Keratinocyte (primary cell): ENCODE measurements around the gene TACR1. TPM values are rescaled to one million over a fixed set of nuclear protein-coding genes. Genes with fewer than 3 reads are reported as not detected.

Source experiments
- DNase-seq: peaks from one replicate; pipeline ENCODE4 v3.0.0-alpha.2; 2011; ENCODE audit warnings: low read depth, missing footprints, low spot score
- FAIRE-seq: peaks from 2 replicates; lab custom pipeline; 2011; peaks lifted over from hg19 to GRCh38; lab: Jason Lieb, UNC
- H2AFZ ChIP-seq: 2 replicates; pipeline ENCODE4 v1.6.0; 2012; ENCODE audit warnings: low read length, control low read depth, inconsistent platforms; ENCODE audit not compliant: control insufficient read depth
- H3K27ac ChIP-seq: 2 replicates; pipeline ENCODE4 v1.5.1; 2011; ENCODE audit warnings: low read length; ENCODE audit not compliant: control insufficient read depth, insufficient read depth
- H3K27me3 ChIP-seq: 3 replicates; pipeline ENCODE4 v1.6.0; 2011; ENCODE audit warnings: low read length; ENCODE audit not compliant: control insufficient read depth, insufficient read depth; ENCODE audit errors: extremely low read depth
- H3K36me3 ChIP-seq, 2 experiments: 2 replicates in 1 of 2; 3 replicates in 1 of 2; pipeline ENCODE4 v1.5.1; 2011; ENCODE audit warnings: low read length in 2 of 2, mild to moderate bottlenecking in 1 of 2; ENCODE audit not compliant: control insufficient read depth in 2 of 2, insufficient read depth in 2 of 2; ENCODE audit errors: extremely low read depth in 1 of 2
- H3K4me1 ChIP-seq: 3 replicates; pipeline ENCODE4 v1.5.1; 2011; ENCODE audit warnings: low read length; ENCODE audit not compliant: control insufficient read depth, insufficient read depth; ENCODE audit errors: extremely low read depth
- H3K4me2 ChIP-seq: 3 replicates; pipeline ENCODE4 v1.6.0; 2011; ENCODE audit warnings: low read depth, low read length; ENCODE audit not compliant: control insufficient read depth, insufficient read depth; ENCODE audit errors: extremely low read depth
- H3K4me3 ChIP-seq, 3 experiments: fragments of 200-600 bp in 1 of 3; sonication (generic) in 1 of 3; 2 replicates in 2 of 3; 3 replicates in 1 of 3; pipeline ENCODE4 v1.5.1; 2011 to 2016; ENCODE audit warnings: low read length in 3 of 3, mild to moderate bottlenecking in 3 of 3, control low read depth in 2 of 3, inconsistent platforms in 1 of 3, low read depth in 1 of 3, mixed read lengths in 1 of 3, mixed run types in 1 of 3, moderate library complexity in 1 of 3; ENCODE audit not compliant: control insufficient read depth in 2 of 3, insufficient read depth in 2 of 3; ENCODE audit errors: extremely low read depth in 1 of 3
- H3K79me2 ChIP-seq: 2 replicates; pipeline ENCODE4 v1.6.0; 2012; ENCODE audit warnings: low read length; ENCODE audit not compliant: control insufficient read depth, insufficient read depth
- H3K9ac ChIP-seq: 3 replicates; pipeline ENCODE4 v1.6.0; 2011; ENCODE audit warnings: low read length; ENCODE audit not compliant: control insufficient read depth, insufficient read depth; ENCODE audit errors: extremely low read depth
- H3K9me1 ChIP-seq: 3 replicates; pipeline ENCODE4 v1.6.0; 2011; ENCODE audit warnings: low read length; ENCODE audit not compliant: control insufficient read depth, insufficient read depth; ENCODE audit errors: extremely low read depth
- H3K9me3 ChIP-seq: 2 replicates; pipeline ENCODE4 v1.5.1; 2012; ENCODE audit warnings: low read depth, low read length; ENCODE audit not compliant: control insufficient read depth
- H4K20me1 ChIP-seq: 3 replicates; pipeline ENCODE4 v1.6.0; 2011; ENCODE audit warnings: low read length; ENCODE audit not compliant: control insufficient read depth, insufficient read depth; ENCODE audit errors: extremely low read depth
- EZH2 ChIP-seq: IDR thresholded peaks from one replicate; pipeline ENCODE4 v1.6.1; 2012; ENCODE audit warnings: inconsistent platforms, mild to moderate bottlenecking, low read length, moderate library complexity
- dilution Hi-C: fragments of 300-500 bp; cut with MboI; formaldehyde crosslinking; loops from one replicate; pipeline ENCODE4 v1.7.0; 2020; ENCODE audit warnings: low sequenced_read_pairs; ENCODE audit not compliant: extremely low pct_ligation_motif_present
- polyA plus RNA-seq, 5 experiments: library from polyadenylated mRNA; depleted of rRNA in 3 of 5; stranded (reverse) in 3 of 5; stranded (forward) in 1 of 5; unstranded in 1 of 5; fragments of >200 nt; gene quantifications; 1 replicate in 1 of 5; 2 replicates in 3 of 5; 3 replicates in 1 of 5; pipeline versions ENCODE4 v1.2.1 to v1.2.3, GENCODE V29; 2011 to 2012; ENCODE audit warnings: missing spikeins in 2 of 5, low read depth in 1 of 5, low replicate concordance in 1 of 5
- TF ChIP-seq, protein P1 (sequence below), 3 experiments: IDR thresholded peaks in 1 of 3; conservative IDR thresholded peaks in 1 of 3; optimal IDR thresholded peaks in 1 of 3; 2 replicates in 2 of 3; 3 replicates in 1 of 3; pipeline versions ENCODE3 to v1.5.1; 2011; ENCODE audit warnings: low read length in 3 of 3, mild to moderate bottlenecking in 3 of 3, moderate library complexity in 2 of 3, control low read depth in 1 of 3, inconsistent platforms in 1 of 3; ENCODE audit not compliant: insufficient read depth in 2 of 3; ENCODE audit errors: extremely low read depth in 1 of 3

Gene TACR1
- polyA plus RNA-seq, 1 donor (not counting 4 experiments of a cell fraction or from before 2014, with no cell fraction given) = not detected

DNA sequence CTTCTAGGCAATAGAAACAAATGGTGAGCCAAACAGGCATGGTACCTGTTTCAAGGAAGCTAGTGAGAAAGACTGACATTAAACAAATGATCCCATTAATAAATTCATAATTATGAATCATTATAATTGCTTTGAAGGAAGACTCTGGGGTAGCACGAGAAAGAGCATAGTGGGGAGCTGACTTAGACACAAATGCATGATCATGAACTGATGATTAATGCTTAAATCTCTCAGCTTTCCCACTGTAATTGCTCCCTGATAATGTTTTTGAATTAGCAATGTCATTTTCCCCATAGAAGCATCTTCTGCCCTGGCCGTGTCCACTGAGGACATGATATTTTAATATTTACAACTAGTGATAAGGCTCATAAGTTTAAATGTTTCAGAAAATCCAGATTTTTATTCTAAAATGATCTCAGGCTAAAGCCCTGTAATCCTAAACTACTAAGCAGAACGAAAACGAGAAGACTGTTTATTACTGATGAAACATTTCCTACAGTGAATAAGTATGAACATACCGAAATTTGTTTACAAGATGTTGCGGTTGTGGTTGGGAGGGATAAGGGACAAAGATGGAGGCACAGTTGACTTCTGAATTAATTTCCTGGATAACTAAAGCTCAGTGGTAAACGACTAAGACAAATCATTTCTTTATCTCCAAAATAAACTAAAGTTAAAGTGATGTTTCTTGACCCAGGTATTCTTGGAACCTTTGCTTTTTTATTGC lies 47.3 kb upstream of the TACR1 start:
- dilution Hi-C loops = loop anchor here (25.0 kb wide), 1 partner anchor 166 kb away; no protein-coding TSS in a partner anchor
- no peak for DNase-seq
- Histone ChIP-seq H3K4me3 (no peak overlapping the region), H3K79me2 (no peaks in the 10 kb centered on the region), H3K27me3 (no peaks in the 10 kb centered on the region), H3K4me2 (no peak overlapping the region), H3K27ac (no peak overlapping the region), H3K9me1 (no peaks in the 10 kb centered on the region), H3K9ac (no peak overlapping the region), H4K20me1 (no peaks in the 10 kb centered on the region), H3K9me3 (no peaks in the 10 kb centered on the region), H2AFZ (no peak overlapping the region), H3K36me3 (no peaks in the 10 kb centered on the region), H3K4me1 (no peaks in the 10 kb centered on the region)
- no peak for FAIRE-seq
- TF ChIP-seq EZH2 = no peak
- TF ChIP-seq, protein P1, sequence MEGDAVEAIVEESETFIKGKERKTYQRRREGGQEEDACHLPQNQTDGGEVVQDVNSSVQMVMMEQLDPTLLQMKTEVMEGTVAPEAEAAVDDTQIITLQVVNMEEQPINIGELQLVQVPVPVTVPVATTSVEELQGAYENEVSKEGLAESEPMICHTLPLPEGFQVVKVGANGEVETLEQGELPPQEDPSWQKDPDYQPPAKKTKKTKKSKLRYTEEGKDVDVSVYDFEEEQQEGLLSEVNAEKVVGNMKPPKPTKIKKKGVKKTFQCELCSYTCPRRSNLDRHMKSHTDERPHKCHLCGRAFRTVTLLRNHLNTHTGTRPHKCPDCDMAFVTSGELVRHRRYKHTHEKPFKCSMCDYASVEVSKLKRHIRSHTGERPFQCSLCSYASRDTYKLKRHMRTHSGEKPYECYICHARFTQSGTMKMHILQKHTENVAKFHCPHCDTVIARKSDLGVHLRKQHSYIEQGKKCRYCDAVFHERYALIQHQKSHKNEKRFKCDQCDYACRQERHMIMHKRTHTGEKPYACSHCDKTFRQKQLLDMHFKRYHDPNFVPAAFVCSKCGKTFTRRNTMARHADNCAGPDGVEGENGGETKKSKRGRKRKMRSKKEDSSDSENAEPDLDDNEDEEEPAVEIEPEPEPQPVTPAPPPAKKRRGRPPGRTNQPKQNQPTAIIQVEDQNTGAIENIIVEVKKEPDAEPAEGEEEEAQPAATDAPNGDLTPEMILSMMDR (optimal IDR thresholded peaks at IDR 0.05 in 1 of 3, IDR thresholded peaks at IDR 0.05 in 1 of 3, conservative IDR thresholded peaks at IDR 0.05 in 1 of 3; ENCODE audit: extremely low read depth in 1 of 3, insufficient read depth in 2 of 3, low read length in 3 of 3) = no peak

DNA sequence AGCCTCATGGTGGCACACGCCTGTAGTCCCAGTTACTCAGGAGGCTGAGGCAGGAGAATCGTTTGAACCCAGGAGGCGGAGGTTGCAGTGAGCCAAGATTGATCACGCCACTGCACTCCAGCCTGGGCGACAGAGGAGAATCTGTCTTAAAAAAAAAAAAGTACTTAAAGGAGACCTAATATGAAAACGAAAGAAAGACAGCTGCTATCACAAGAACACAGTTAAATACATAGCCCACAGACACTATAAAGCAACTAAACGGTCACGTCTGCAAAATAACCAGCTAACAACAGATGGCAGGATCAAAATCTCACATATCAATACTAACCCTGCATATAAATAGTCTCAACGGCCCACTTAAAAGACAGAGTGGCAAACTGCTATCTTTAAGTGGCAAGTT lies 43.9 kb upstream of the TACR1 start:
- Histone ChIP-seq H3K27ac (no peak overlapping the region), H2AFZ (no peak overlapping the region), H3K9me1 (no peaks in the 10 kb centered on the region), H4K20me1 (no peaks in the 10 kb centered on the region), H3K4me2 (no peak overlapping the region), H3K79me2 (no peaks in the 10 kb centered on the region), H3K36me3 (no peaks in the 10 kb centered on the region), H3K9me3 (no peaks in the 10 kb centered on the region), H3K9ac (no peak overlapping the region), H3K4me1 (peaks cover 9% of the 10 kb centered on the region), H3K27me3 (no peaks in the 10 kb centered on the region), H3K4me3 (no peak overlapping the region)
- dilution Hi-C loops = loop anchor here (25.0 kb wide), 1 partner anchor 169 kb away; no protein-coding TSS in a partner anchor
- DNase-seq (no peak), FAIRE-seq (no peak)
- TF ChIP-seq, protein P1 (optimal IDR thresholded peaks at IDR 0.05 in 1 of 3, IDR thresholded peaks at IDR 0.05 in 1 of 3, conservative IDR thresholded peaks at IDR 0.05 in 1 of 3; ENCODE audit: extremely low read depth in 1 of 3, insufficient read depth in 2 of 3, low read length in 3 of 3) = no peak
- no peak for TF ChIP-seq EZH2
